ENCODE data around the gene SHLD1. TPM values are rescaled to one million over a fixed set of nuclear protein-coding genes. Genes with fewer than 3 reads are reported as not detected.

Gene SHLD1
- total and polyA plus RNA-seq, 2 donors (not counting 1 experiment from before 2014, with no cell fraction given) = 3.3 to 4.2 TPM

GRCh38 chr20:5893621-5894020 is 143.4 kb downstream of the SHLD1 start:
- H2AFZ ChIP-seq (ENCODE audit: low read length) = no peak overlapping the region
- peaks cover 10% of the 10 kb centered on the region for H3K27me3 ChIP-seq (ENCODE audit: control insufficient read depth, insufficient read depth, low read length)
- no peak overlapping the region for H3K4me2 ChIP-seq (ENCODE audit: extremely low read depth, insufficient read depth, low read length)
- TF ChIP-seq EZH2 (IDR thresholded peaks at IDR 0.05; ENCODE audit: low read length, missing control alignments) (no peak), CTCF (conservative IDR thresholded peaks at IDR 0.05 in 1 of 2, IDR thresholded peaks at IDR 0.05 in 1 of 2; ENCODE audit: low read depth in 1 of 2, low read length in 2 of 2) (no peak)
- DNase-seq (ENCODE audit: low read depth in 2 of 2) = no peak
- no peaks in the 10 kb centered on the region for H3K9me3 ChIP-seq (ENCODE audit: control insufficient read depth, insufficient read depth, low read depth, low read length)
- H3K4me1 ChIP-seq (ENCODE audit: control insufficient read depth, extremely low read depth, insufficient read depth, low read length) = no peaks in the 10 kb centered on the region
- no peak overlapping the region for H3K4me3 ChIP-seq (replicated peaks in 1 of 4; ENCODE audit: control extremely low read depth in 1 of 4, insufficient read depth in 1 of 4, low read depth in 3 of 4, low read length in 4 of 4)
- no peaks in the 10 kb centered on the region for H3K36me3 ChIP-seq (ENCODE audit: control insufficient read depth, insufficient read depth, low read length)
- no peak overlapping the region for H3K9ac ChIP-seq (ENCODE audit: insufficient read depth, low read length)
- H4K20me1 ChIP-seq (ENCODE audit: control insufficient read depth, extremely low read depth, insufficient read depth, low read length) = no peaks in the 10 kb centered on the region
- H3K79me2 ChIP-seq (ENCODE audit: control insufficient read depth, insufficient read depth, low read length) = no peaks in the 10 kb centered on the region
- no peak overlapping the region for H3K27ac ChIP-seq (ENCODE audit: insufficient read depth, low read length)

DNA sequence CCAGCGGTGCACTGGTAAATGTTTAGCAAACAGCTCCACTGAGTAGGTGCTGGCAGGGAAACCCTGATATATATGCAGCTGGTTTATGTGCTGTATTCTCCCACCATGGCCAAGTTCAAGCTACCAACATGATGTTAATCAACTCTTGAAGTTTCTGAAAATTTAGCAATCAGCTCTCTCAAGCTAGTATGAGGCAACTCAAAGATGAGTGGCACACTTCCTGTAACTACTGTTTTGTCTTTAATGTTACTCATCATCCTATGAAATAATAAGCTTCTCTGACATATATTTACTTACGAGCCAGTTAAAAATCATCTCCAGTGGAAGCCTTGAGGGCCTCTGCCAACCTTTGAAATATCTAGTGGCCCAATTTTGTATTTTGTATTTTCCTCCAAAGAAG is 145.4 kb downstream of the SHLD1 start:
- H2AFZ ChIP-seq (ENCODE audit: low read length) = no peak overlapping the region
- no peak overlapping the region for H3K4me3 ChIP-seq (replicated peaks in 1 of 4; ENCODE audit: control extremely low read depth in 1 of 4, insufficient read depth in 1 of 4, low read depth in 3 of 4, low read length in 4 of 4)
- H3K27ac ChIP-seq (ENCODE audit: insufficient read depth, low read length) = no peak overlapping the region
- no peaks in the 10 kb centered on the region for H4K20me1 ChIP-seq (ENCODE audit: control insufficient read depth, extremely low read depth, insufficient read depth, low read length)
- DNase-seq (ENCODE audit: low read depth in 2 of 2) = no peak
- no peaks in the 10 kb centered on the region for H3K79me2 ChIP-seq (ENCODE audit: control insufficient read depth, insufficient read depth, low read length)
- H3K9me3 ChIP-seq (ENCODE audit: control insufficient read depth, insufficient read depth, low read depth, low read length) = no peaks in the 10 kb centered on the region
- no peak overlapping the region for H3K9ac ChIP-seq (ENCODE audit: insufficient read depth, low read length)
- H3K27me3 ChIP-seq (ENCODE audit: control insufficient read depth, insufficient read depth, low read length) = peaks cover 10% of the 10 kb centered on the region
- H3K4me2 ChIP-seq (ENCODE audit: extremely low read depth, insufficient read depth, low read length) = no peak overlapping the region
- no peak for TF ChIP-seq EZH2 (IDR thresholded peaks at IDR 0.05; ENCODE audit: low read length, missing control alignments)
- TF ChIP-seq CTCF (conservative IDR thresholded peaks at IDR 0.05 in 1 of 2, IDR thresholded peaks at IDR 0.05 in 1 of 2; ENCODE audit: low read depth in 1 of 2, low read length in 2 of 2) = no peak
- H3K36me3 ChIP-seq (ENCODE audit: control insufficient read depth, insufficient read depth, low read length) = no peaks in the 10 kb centered on the region
- H3K4me1 ChIP-seq (ENCODE audit: control insufficient read depth, extremely low read depth, insufficient read depth, low read length) = no peaks in the 10 kb centered on the region

DNA sequence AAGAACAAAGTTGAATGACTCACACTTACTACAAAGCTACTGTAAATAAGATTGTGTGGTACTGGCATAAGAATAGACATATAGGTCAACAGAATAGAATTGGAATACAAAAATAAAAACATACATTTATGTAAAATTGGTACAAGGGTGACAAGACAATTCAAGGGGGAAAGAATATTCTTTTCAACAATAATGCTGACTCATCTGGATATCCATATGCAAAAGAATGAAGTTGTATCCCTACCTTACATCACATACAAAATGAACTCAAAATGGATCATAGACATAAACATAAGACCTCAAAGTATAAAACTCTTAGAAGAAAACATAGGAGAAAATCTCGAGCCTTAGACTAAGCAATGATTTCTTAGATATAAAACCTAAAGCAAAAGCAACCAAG is 149.2 kb downstream of the SHLD1 start:
- Histone ChIP-seq H3K27ac (ENCODE audit: insufficient read depth, low read length) (no peak overlapping the region), H4K20me1 (ENCODE audit: control insufficient read depth, extremely low read depth, insufficient read depth, low read length) (no peaks in the 10 kb centered on the region), H3K27me3 (ENCODE audit: control insufficient read depth, insufficient read depth, low read length) (peaks cover 6% of the 10 kb centered on the region), H3K9ac (ENCODE audit: insufficient read depth, low read length) (no peak overlapping the region), H3K4me2 (ENCODE audit: extremely low read depth, insufficient read depth, low read length) (no peak overlapping the region), H3K4me3 (replicated peaks in 1 of 4; ENCODE audit: control extremely low read depth in 1 of 4, insufficient read depth in 1 of 4, low read depth in 3 of 4, low read length in 4 of 4) (no peak overlapping the region), H3K4me1 (ENCODE audit: control insufficient read depth, extremely low read depth, insufficient read depth, low read length) (no peaks in the 10 kb centered on the region), H3K9me3 (ENCODE audit: control insufficient read depth, insufficient read depth, low read depth, low read length) (no peaks in the 10 kb centered on the region), H2AFZ (ENCODE audit: low read length) (no peak overlapping the region), H3K79me2 (ENCODE audit: control insufficient read depth, insufficient read depth, low read length) (no peaks in the 10 kb centered on the region), H3K36me3 (ENCODE audit: control insufficient read depth, insufficient read depth, low read length) (no peaks in the 10 kb centered on the region)
- DNase-seq (ENCODE audit: low read depth in 2 of 2) = no peak
- TF ChIP-seq CTCF (conservative IDR thresholded peaks at IDR 0.05 in 1 of 2, IDR thresholded peaks at IDR 0.05 in 1 of 2; ENCODE audit: low read depth in 1 of 2, low read length in 2 of 2) = no peak
- no peak for TF ChIP-seq EZH2 (IDR thresholded peaks at IDR 0.05; ENCODE audit: low read length, missing control alignments)
